Measurements from ENCODE around the gene CMSS1.

CMSS1 gene

GRCh38 chr3:99953596-99953995, 135.9 kb downstream of the CMSS1 start:
- ATAC-seq = no peak; the same call in 2 of the 3 replicates
- TF ChIP-seq ZFP3 (CRISPR knock-in tag; IDR thresholded peaks at IDR 0.05) = no peak
- TF ChIP-seq OSR1 (CRISPR knock-in tag; IDR thresholded peaks at IDR 0.05) = no peak
- no peak for TF ChIP-seq ISL1 (CRISPR knock-in tag; IDR thresholded peaks at IDR 0.05)
- TF ChIP-seq TOX (CRISPR knock-in tag; IDR thresholded peaks at IDR 0.05; ENCODE audit: borderline replicate concordance) = no peak
- no peak for TF ChIP-seq POU6F1 (CRISPR knock-in tag; IDR thresholded peaks at IDR 0.05; ENCODE audit: borderline replicate concordance, low read depth)
- TF ChIP-seq SNAI2 (CRISPR knock-in tag; IDR thresholded peaks at IDR 0.05) = no peak
- no peak for TF ChIP-seq ZC3H10 (CRISPR knock-in tag; IDR thresholded peaks at IDR 0.05)
- no peak for TF ChIP-seq PPARA (CRISPR knock-in tag; IDR thresholded peaks at IDR 0.05; ENCODE audit: borderline replicate concordance)
- TF ChIP-seq CSDC2 (CRISPR knock-in tag; IDR thresholded peaks at IDR 0.05) = no peak
- no peak for TF ChIP-seq BACH2 (CRISPR knock-in tag; IDR thresholded peaks at IDR 0.05; ENCODE audit: borderline replicate concordance)
- TF ChIP-seq ZFP30 (CRISPR knock-in tag; IDR thresholded peaks at IDR 0.05) = no peak
- no peak for TF ChIP-seq CREB5 (CRISPR knock-in tag; IDR thresholded peaks at IDR 0.05; ENCODE audit: low read depth)

GRCh38 chr3:99954914-99955644, 137.4 kb downstream of the CMSS1 start:
- no peak for ATAC-seq
- TF ChIP-seq TOX (CRISPR knock-in tag; IDR thresholded peaks at IDR 0.05; ENCODE audit: borderline replicate concordance) (no peak), TSHZ2 (CRISPR knock-in tag; IDR thresholded peaks at IDR 0.05) (no peak), ISL1 (CRISPR knock-in tag; IDR thresholded peaks at IDR 0.05) (no peak), ESRRG (CRISPR knock-in tag; IDR thresholded peaks at IDR 0.05) (no peak), ARNTL (CRISPR knock-in tag; IDR thresholded peaks at IDR 0.05; ENCODE audit: borderline replicate concordance, low read depth) (no peak), TCF4 (CRISPR knock-in tag; IDR thresholded peaks at IDR 0.05; ENCODE audit: borderline replicate concordance) (no peak), ZC3H10 (CRISPR knock-in tag; IDR thresholded peaks at IDR 0.05) (no peak), ZNF8 (CRISPR knock-in tag; IDR thresholded peaks at IDR 0.05) (no peak), SNAI2 (CRISPR knock-in tag; IDR thresholded peaks at IDR 0.05) (no peak), BACH2 (CRISPR knock-in tag; IDR thresholded peaks at IDR 0.05; ENCODE audit: borderline replicate concordance) (no peak), OSR1 (CRISPR knock-in tag; IDR thresholded peaks at IDR 0.05) (no peak), PATZ1 (CRISPR knock-in tag; IDR thresholded peaks at IDR 0.05; ENCODE audit: borderline replicate concordance) (no peak), POU6F1 (CRISPR knock-in tag; IDR thresholded peaks at IDR 0.05; ENCODE audit: borderline replicate concordance, low read depth) (no peak), CREB5 (CRISPR knock-in tag; IDR thresholded peaks at IDR 0.05; ENCODE audit: low read depth) (no peak), RARB (CRISPR knock-in tag; IDR thresholded peaks at IDR 0.05) (no peak), ZNF70 (CRISPR knock-in tag; IDR thresholded peaks at IDR 0.05) (no peak), ZFP30 (CRISPR knock-in tag; IDR thresholded peaks at IDR 0.05) (no peak), CSRNP3 (CRISPR knock-in tag; IDR thresholded peaks at IDR 0.05) (no peak), PPARA (CRISPR knock-in tag; IDR thresholded peaks at IDR 0.05; ENCODE audit: borderline replicate concordance) (no peak)

All from SK-N-SH treated with all-trans-retinoic acid at 6 μM for 48 hours (cell line).